HL-60/S4 treated with phorbol 12-myristate 13-acetate at 8.2 ng/mL for 4 days and 3 days (cell line): ENCODE results near the gene IL34.

ENCODE experiments used
- in situ Hi-C: fragments of 300-500 bp; cut with MboI; formaldehyde crosslinking; loops from 2 replicates; pipeline ENCODE4 v1.15.0; 2022; ENCODE audit warnings: low sequenced_read_pairs

Gene IL34

GRCh38 chr16:70676675-70677498 is 30.5 kb downstream of the IL34 start:
- in situ Hi-C loops = no loop called here

GRCh38 chr16:70677499-70678120 is 31.3 kb downstream of the IL34 start:
- in situ Hi-C loops = no loop called here

GRCh38 chr16:70678121-70678897 is 31.9 kb downstream of the IL34 start:
- in situ Hi-C loops = no loop called here

- in situ Hi-C loops = no loop called here
Measured at GRCh38 chr16:70678898-70679670, 32.7 kb downstream of the IL34 start.

GRCh38 chr16:70679671-70680494 is 33.5 kb downstream of the IL34 start:
- in situ Hi-C loops = no loop called here

- in situ Hi-C loops = no loop called here
Measured at GRCh38 chr16:70680495-70681381, 34.4 kb downstream of the IL34 start.

- in situ Hi-C loops = no loop called here
Measured at GRCh38 chr16:70681382-70682238, 35.3 kb downstream of the IL34 start.

GRCh38 chr16:70682239-70683145 is 36.1 kb downstream of the IL34 start:
- in situ Hi-C loops = no loop called here

- in situ Hi-C loops = no loop called here
Measured at GRCh38 chr16:70683146-70683944, 37.0 kb downstream of the IL34 start.

- in situ Hi-C loops = no loop called here
Measured at GRCh38 chr16:70684146-70685060, 38.0 kb downstream of the IL34 start.

GRCh38 chr16:70685061-70685937 is 38.9 kb downstream of the IL34 start:
- in situ Hi-C loops = no loop called here

GRCh38 chr16:70685938-70686375 is 39.6 kb downstream of the IL34 start, which contains the start of gene MTSS2:
Gene MTSS2, minus strand, starts transcription at chr16:70686053. Its CDS starts 262 bp downstream, at chr16:70685791.
- in situ Hi-C loops = no loop called here

- in situ Hi-C loops = no loop called here
Measured at GRCh38 chr16:70686376-70687101, 40.2 kb downstream of the IL34 start.
